GM12878 (cell line): ENCODE results near the gene BAZ2A. TPM values are rescaled to one million over a fixed set of nuclear protein-coding genes. Genes with fewer than 3 reads are reported as not detected.

Experiments
- ATF7 ChIP-seq: fragments of 450-650 bp; IDR thresholded peaks from 2 replicates; pipeline ENCODE4 v1.6.1; 2016; ENCODE audit warnings: low read depth, mild to moderate bottlenecking
- BRCA1 ChIP-seq: IDR thresholded peaks from 2 replicates; pipeline ENCODE4 v1.6.1; 2011; ENCODE audit warnings: low read depth, low read length, improper control_type of control experiment
- CBFB ChIP-seq: IDR thresholded peaks from 2 replicates; pipeline ENCODE4 v1.6.1; 2016; ENCODE audit warnings: antibody characterized with exemption, low read depth
- E4F1 ChIP-seq: fragments of 450-650 bp; IDR thresholded peaks from 2 replicates; pipeline ENCODE4 v1.6.1; 2018; ENCODE audit warnings: borderline replicate concordance, mild to moderate bottlenecking; ENCODE audit not compliant: partially characterized antibody
- ELK1 ChIP-seq: IDR thresholded peaks from 2 replicates; pipeline ENCODE4 v1.6.1; 2012; ENCODE audit warnings: low read depth, low read length, improper control_type of control experiment
- FOS ChIP-seq: IDR thresholded peaks from 3 replicates; pipeline ENCODE4 v1.6.1; 2011; ENCODE audit warnings: borderline replicate concordance; ENCODE audit not compliant: insufficient read length; ENCODE audit errors: extremely low read depth
- FOXM1 ChIP-seq: IDR thresholded peaks from 2 replicates; pipeline ENCODE4 v1.6.1; 2012; ENCODE audit warnings: low read depth, mild to moderate bottlenecking, inconsistent platforms, low read length, moderate library complexity
- HCFC1 ChIP-seq: fragments of 150-350 bp; IDR thresholded peaks from 2 replicates; pipeline ENCODE4 v1.6.1; 2014; ENCODE audit warnings: low read length
- MXI1 ChIP-seq: fragments of 150-350 bp; IDR thresholded peaks from 2 replicates; pipeline ENCODE4 v1.6.1; 2011; ENCODE audit warnings: low read depth, mild to moderate bottlenecking, inconsistent platforms, low read length, improper control_type of control experiment
- NFYB ChIP-seq: IDR thresholded peaks from 2 replicates; pipeline ENCODE4 v1.6.1; 2011; ENCODE audit warnings: low read depth, mild to moderate bottlenecking, low read length, improper control_type of control experiment, moderate library complexity; ENCODE audit not compliant: insufficient read depth
- NR2C1 ChIP-seq: fragments of 450-650 bp; IDR thresholded peaks from 2 replicates; pipeline ENCODE4 v1.6.1; 2017; ENCODE audit warnings: antibody characterized with exemption, mild to moderate bottlenecking, moderate library complexity
- RAD21 ChIP-seq: IDR thresholded peaks from 2 replicates; pipeline ENCODE4 v1.6.1; 2011; ENCODE audit warnings: mild to moderate bottlenecking, low read depth, low read length, moderate library complexity; ENCODE audit not compliant: insufficient read depth
- REST ChIP-seq: IDR thresholded peaks from 2 replicates; pipeline ENCODE4 v1.6.1; 2012; ENCODE audit warnings: mild to moderate bottlenecking, low read depth, low read length
- SIX5 ChIP-seq: IDR thresholded peaks from 2 replicates; pipeline ENCODE4 v1.6.1; 2011; ENCODE audit warnings: mild to moderate bottlenecking, low read depth, low read length, moderate library complexity; ENCODE audit not compliant: severe bottlenecking
- SMAD5 ChIP-seq: IDR thresholded peaks from 2 replicates; pipeline ENCODE4 v1.6.1; 2016; ENCODE audit warnings: antibody characterized with exemption, low read depth
- WRNIP1 ChIP-seq: IDR thresholded peaks from 2 replicates; pipeline ENCODE4 v1.6.1; 2011; ENCODE audit warnings: low read depth, low read length, improper control_type of control experiment, borderline replicate concordance
- ZNF622 ChIP-seq: fragments of 450-650 bp; IDR thresholded peaks from 2 replicates; pipeline ENCODE4 v1.6.1; 2017; ENCODE audit warnings: mild to moderate bottlenecking, inconsistent platforms
- polyA plus RNA-seq, 11 experiments: library from polyadenylated mRNA; depleted of rRNA in 4 of 11; unstranded in 6 of 11; stranded (reverse) in 5 of 11; fragments of >200 nt; fragmentation: Nextera tagmentation in 4 of 11; fragmentation: Illumina TruSeq in 1 of 11; extraction: Ambion mirVana in 4 of 11; extraction: Trizol in 1 of 11; gene quantifications; 1 replicate in 1 of 11; 2 replicates in 10 of 11; pipeline versions ENCODE4 v1.2.1 to v1.2.3, GENCODE V29; 2011 to 2016; ENCODE audit warnings: inconsistent platforms in 2 of 11, missing spikeins in 2 of 11, low read depth in 1 of 11
- total RNA-seq, 4 experiments: library from RNA; depleted of rRNA in 3 of 4; stranded (reverse); fragments of >200 nt in 3 of 4; fragmentation: Illumina TruSeq in 1 of 4; extraction: Trizol in 1 of 4; gene quantifications; 2 replicates each; pipeline versions ENCODE4 v1.2.1 to v1.2.3, GENCODE V29; 2013 to 2021
- TF ChIP-seq, protein P1 (sequence below): IDR thresholded peaks from 2 replicates; pipeline ENCODE4 v1.6.1; 2012; ENCODE audit warnings: low read depth, low read length, improper control_type of control experiment
- TF ChIP-seq, protein P2 (sequence below), 3 experiments: IDR thresholded peaks in 2 of 3; conservative IDR thresholded peaks in 1 of 3; 2 replicates each; pipeline ENCODE4 v1.5.1; 2011; ENCODE audit warnings: low read depth in 3 of 3, low read length in 3 of 3, mild to moderate bottlenecking in 3 of 3, control low read depth in 2 of 3, moderate library complexity in 2 of 3, inconsistent platforms in 1 of 3, mixed read lengths in 1 of 3; ENCODE audit not compliant: control insufficient read depth in 2 of 3, insufficient read depth in 1 of 3; ENCODE audit errors: extremely low read depth in 1 of 3

Gene BAZ2A
- total and polyA plus RNA-seq, 10 of the 15 experiments (the other 5 are each of a cell fraction or from before 2014, with no cell fraction given) = 4.8 to 90.2 (median 29.9) TPM

- no peak for TF ChIP-seq SIX5
- TF ChIP-seq SMAD5 = no peak
- no peak for TF ChIP-seq RAD21
- no peak for TF ChIP-seq FOS
- TF ChIP-seq, protein P1, sequence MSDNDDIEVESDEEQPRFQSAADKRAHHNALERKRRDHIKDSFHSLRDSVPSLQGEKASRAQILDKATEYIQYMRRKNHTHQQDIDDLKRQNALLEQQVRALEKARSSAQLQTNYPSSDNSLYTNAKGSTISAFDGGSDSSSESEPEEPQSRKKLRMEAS = no peak
- TF ChIP-seq REST = no peak
- no peak for TF ChIP-seq NFYB
- TF ChIP-seq E4F1 = no peak
- no peak for TF ChIP-seq ATF7
- peak; percentile 25; the same call in 1 of the 2 replicates for TF ChIP-seq FOXM1
- TF ChIP-seq, protein P2, sequence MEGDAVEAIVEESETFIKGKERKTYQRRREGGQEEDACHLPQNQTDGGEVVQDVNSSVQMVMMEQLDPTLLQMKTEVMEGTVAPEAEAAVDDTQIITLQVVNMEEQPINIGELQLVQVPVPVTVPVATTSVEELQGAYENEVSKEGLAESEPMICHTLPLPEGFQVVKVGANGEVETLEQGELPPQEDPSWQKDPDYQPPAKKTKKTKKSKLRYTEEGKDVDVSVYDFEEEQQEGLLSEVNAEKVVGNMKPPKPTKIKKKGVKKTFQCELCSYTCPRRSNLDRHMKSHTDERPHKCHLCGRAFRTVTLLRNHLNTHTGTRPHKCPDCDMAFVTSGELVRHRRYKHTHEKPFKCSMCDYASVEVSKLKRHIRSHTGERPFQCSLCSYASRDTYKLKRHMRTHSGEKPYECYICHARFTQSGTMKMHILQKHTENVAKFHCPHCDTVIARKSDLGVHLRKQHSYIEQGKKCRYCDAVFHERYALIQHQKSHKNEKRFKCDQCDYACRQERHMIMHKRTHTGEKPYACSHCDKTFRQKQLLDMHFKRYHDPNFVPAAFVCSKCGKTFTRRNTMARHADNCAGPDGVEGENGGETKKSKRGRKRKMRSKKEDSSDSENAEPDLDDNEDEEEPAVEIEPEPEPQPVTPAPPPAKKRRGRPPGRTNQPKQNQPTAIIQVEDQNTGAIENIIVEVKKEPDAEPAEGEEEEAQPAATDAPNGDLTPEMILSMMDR (IDR thresholded peaks at IDR 0.05 in 2 of 3, conservative IDR thresholded peaks at IDR 0.05 in 1 of 3; ENCODE audit: control insufficient read depth in 2 of 3, extremely low read depth in 1 of 3, insufficient read depth in 1 of 3, low read depth in 3 of 3, low read length in 3 of 3) = no peak
- no peak for TF ChIP-seq HCFC1
- TF ChIP-seq ELK1 = no peak
- TF ChIP-seq CBFB = no peak; the same call in 1 of the 2 replicates
- TF ChIP-seq ZNF622 = no peak
- no peak for TF ChIP-seq WRNIP1
- TF ChIP-seq NR2C1 = peak; percentile 50
- no peak for TF ChIP-seq MXI1
- TF ChIP-seq BRCA1 = no peak
Measured at GRCh38 chr12:56581418-56582145, 48.5 kb downstream of the BAZ2A start (continued).
